Choroid plexus epithelial cell (primary cell): ENCODE measurements around the gene ZCCHC14.

Experiments used
- DNase-seq: peaks from one replicate; pipeline ENCODE4 v3.0.0-alpha.2; 2010; ENCODE audit warnings: low read depth
- H3K4me3 ChIP-seq: 2 replicates; pipeline ENCODE4 v1.5.1; 2011; ENCODE audit warnings: low read depth, mild to moderate bottlenecking, control low read depth, low read length, moderate library complexity
- TF ChIP-seq, protein P1 (sequence below): conservative IDR thresholded peaks from 2 replicates; pipeline ENCODE4 v1.5.1; 2011; ENCODE audit warnings: low read depth, mild to moderate bottlenecking, control low read depth, inconsistent platforms, low read length, moderate library complexity

Gene ZCCHC14

DNA sequence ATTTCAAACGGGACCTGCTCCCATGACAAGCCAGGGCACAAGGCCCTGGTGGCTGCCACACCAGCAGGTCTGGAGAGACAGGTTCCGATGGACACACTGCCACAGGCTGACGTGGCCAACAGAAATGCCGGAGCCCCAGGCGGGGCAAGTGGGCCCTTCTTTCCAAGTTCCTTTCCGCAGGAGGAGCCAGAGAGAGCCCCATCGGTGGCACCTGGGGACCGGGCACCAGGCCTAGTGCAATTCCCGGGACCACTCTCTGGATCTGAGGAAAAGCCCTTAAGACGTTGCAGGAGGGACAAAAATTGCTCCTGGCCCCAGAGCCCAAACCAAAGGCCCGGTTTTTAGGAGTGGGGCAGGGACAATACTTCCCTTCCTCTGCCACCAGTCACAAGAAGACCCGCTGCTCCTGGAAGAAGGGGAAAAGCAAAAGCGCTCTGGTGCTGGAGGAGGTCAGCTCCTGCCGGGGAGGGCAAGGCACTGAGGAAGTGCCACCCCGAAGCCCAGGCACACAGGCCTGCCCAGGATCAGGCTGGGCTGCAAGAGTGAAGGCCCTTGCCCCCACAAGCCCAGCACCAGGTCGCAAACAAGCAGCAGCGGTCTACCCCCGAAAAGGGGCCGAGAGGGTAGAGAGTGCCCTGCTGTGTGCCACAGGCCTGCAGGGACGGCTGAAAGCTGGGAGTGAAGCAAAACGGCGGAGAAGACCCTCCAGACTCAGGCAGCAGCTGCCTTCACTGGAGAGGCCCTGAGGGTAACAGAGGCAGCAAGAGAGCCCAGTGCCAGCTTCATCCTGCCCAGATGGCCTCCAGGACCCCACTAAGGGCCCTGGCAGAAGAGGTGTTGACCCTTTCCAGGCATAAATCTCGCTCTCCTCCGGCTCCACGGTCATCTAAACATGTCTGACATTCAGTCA is 71.6 kb downstream of the ZCCHC14 start:
- TF ChIP-seq, protein P1, sequence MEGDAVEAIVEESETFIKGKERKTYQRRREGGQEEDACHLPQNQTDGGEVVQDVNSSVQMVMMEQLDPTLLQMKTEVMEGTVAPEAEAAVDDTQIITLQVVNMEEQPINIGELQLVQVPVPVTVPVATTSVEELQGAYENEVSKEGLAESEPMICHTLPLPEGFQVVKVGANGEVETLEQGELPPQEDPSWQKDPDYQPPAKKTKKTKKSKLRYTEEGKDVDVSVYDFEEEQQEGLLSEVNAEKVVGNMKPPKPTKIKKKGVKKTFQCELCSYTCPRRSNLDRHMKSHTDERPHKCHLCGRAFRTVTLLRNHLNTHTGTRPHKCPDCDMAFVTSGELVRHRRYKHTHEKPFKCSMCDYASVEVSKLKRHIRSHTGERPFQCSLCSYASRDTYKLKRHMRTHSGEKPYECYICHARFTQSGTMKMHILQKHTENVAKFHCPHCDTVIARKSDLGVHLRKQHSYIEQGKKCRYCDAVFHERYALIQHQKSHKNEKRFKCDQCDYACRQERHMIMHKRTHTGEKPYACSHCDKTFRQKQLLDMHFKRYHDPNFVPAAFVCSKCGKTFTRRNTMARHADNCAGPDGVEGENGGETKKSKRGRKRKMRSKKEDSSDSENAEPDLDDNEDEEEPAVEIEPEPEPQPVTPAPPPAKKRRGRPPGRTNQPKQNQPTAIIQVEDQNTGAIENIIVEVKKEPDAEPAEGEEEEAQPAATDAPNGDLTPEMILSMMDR = no peak
- H3K4me3 ChIP-seq = no peak overlapping the region
- DNase-seq = no peak

DNA sequence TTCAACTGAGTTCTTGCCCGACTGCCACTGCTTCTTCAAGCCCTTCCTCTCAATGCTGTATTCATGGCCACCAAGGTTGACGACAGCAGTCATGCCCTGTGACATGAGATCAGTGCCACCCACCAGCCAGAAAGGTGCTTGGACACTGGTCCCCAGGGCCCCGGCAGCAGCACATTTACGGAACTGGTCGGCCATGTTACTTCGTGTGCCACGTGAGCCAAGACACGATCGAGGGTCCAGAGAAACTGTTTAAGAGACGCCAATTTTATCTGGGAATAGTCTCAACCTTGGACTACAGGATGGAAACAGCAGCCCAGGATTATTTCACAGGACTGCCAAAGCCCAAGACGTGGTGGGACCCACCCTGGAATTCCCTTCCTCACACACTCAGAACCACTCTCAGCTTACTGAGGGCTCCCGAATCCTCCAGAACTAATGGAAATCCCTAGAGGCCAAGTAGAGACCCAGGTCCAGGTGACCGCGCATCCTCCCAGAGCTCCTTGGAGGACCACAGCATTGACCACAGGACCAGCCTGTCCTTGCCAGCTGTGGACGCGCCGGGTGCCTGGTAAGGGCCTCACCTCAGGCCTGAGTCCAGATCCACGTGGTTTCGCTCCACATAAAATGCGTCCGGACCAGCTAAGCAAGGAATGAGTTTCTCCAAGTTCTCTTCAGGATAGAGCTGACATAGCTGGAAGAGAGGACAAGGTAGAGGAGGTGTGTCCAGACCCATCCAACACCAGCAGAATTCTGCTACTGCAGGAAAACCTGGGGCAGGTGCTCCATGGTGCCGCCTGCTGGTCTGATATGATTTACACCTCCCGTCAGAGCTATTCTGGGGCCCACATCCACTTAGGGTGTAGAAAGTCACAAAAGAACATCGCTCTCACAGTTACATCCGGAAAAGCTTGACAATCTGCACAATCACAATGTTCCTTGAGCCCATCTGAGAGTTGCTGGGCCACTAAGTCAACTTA is 72.5 kb downstream of the ZCCHC14 start:
- no peak for DNase-seq
- no peak overlapping the region for H3K4me3 ChIP-seq
- TF ChIP-seq, protein P1 = peak; percentile 38

DNA sequence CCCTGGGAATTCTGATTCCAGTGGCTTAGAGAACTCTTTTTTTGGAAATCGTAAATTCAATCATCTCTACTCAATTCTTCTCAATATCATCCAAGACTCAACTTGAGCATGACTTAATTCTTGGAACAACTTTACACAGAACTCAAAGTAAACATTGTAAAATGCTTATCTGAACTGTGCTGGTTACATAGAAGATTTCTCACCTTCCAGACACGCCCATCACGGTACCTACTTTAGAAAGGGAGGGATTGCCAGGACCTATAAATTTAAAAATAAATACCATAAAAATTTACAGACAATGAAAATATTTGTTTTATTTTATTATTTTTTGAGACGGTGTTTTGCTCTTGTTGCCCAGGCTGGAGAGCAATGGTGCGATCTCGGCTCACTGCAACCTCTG is 74.2 kb downstream of the ZCCHC14 start:
- TF ChIP-seq, protein P1 = no peak
- DNase-seq = no peak
- no peak overlapping the region for H3K4me3 ChIP-seq

DNA sequence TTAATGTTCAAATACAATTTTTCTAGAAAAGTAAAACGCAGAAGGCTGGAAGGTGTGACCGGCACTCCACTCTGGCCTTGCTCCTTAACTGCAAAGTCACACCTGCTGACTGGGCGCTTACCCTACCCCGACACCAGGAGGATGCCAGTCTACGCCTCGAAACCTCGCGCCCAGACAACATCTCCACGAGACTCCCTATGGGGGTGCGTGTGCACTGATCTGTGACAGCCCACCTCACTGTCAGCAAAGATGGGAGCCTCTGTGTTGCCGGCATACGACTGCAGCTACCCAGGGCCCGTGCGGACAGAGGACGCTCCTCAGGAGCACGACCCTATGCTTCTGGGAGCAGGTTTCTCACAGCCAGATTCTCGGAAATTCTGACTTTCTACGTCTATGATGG is 74.6 kb downstream of the ZCCHC14 start:
- H3K4me3 ChIP-seq = no peak overlapping the region
- DNase-seq = no peak
- TF ChIP-seq, protein P1 = no peak

DNA sequence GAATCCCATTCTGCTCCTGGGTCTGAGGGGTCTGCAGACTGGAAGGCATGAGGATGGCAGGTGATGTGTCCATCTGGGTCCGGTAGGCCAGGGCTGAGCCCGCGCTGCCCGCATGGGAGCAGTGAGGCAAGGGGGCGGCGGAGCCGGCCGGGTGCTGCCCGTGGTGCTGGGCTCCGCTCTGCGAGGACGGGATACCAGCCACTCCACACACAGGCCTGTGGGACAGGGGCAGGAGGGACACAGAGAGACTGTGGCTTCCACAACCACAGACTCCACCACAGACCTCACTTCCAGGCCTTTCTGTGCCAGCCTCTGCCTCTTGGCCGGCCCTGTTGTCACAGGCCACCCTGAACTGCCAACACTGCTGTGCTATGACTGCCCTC is 75.3 kb downstream of the ZCCHC14 start:
- DNase-seq = no peak
- no peak overlapping the region for H3K4me3 ChIP-seq
- TF ChIP-seq, protein P1 = no peak

DNA sequence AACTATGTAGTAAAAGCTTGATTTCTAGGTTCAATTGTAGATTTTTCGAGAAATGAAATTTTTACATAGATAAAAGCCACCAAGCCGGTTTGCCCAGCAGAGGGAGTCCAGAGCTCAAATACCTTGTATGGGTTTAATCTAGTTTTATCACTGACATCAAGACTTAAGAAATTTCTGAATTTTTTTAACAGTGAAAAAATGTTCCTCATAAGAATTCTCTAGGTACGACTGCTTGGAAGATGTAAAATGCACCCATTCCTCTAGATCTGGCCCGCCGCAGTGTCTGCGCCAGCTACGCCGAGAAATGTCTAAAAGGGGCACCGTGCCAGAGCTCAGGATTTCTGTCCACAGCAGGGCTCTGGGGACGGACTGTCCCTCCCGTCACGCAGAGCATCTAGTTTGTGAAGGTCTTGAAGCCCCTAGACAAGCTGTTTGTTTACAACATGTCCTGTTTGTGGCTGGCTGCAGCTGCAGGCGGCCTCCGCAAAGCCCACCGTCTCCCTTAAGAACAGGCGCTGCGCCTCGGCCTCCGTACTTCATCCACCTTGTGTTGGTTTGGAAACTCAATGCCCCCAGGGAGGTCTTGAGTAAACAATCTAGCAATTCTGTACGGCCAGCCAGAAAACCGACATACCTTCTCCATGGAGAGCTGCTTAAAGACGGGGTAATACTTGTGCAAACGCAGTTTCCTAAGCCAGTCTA is 75.8 kb downstream of the ZCCHC14 start:
- DNase-seq = peak; percentile 81
- no peak overlapping the region for H3K4me3 ChIP-seq
- TF ChIP-seq, protein P1 = peak; percentile 84
